ENCODE data around the gene SVIL.
A peak's percentile ranks its signal among the peaks of the same experiment; 100 is the strongest.
"Not testable (repeated sequence)": the region's sequence is repeated elsewhere in the genome, so short reads cannot be mapped to it uniquely, and the experiment has no call there.

Gene SVIL

GRCh38 chr10:29621161-29621560 lies 13.6 kb downstream of the SVIL start:
- H3K27ac ChIP-seq: peak overlapping the region; percentile 51; the same call in 1 of the 2 replicates
- no peak for TF ChIP-seq CTCF (conservative IDR thresholded peaks at IDR 0.05)

GRCh38 chr10:29620112-29620690 lies 14.6 kb downstream of the SVIL start:
- no peak for TF ChIP-seq CTCF (conservative IDR thresholded peaks at IDR 0.05)
- no peak overlapping the region for H3K27ac ChIP-seq

GRCh38 chr10:29619241-29619669 lies 15.5 kb downstream of the SVIL start:
- peak overlapping the region; percentile 45; the same call in 1 of the 2 replicates for H3K27ac ChIP-seq
- TF ChIP-seq CTCF (conservative IDR thresholded peaks at IDR 0.05): no peak

- no peak for TF ChIP-seq CTCF (conservative IDR thresholded peaks at IDR 0.05)
- H3K27ac ChIP-seq: peak overlapping the region; percentile 45
Observed at GRCh38 chr10:29618341-29619171, 16.2 kb downstream of the SVIL start.

GRCh38 chr10:29617880-29618340 lies 16.9 kb downstream of the SVIL start:
- H3K27ac ChIP-seq: peak overlapping the region; percentile 45
- no peak for TF ChIP-seq CTCF (conservative IDR thresholded peaks at IDR 0.05)

- no peak for TF ChIP-seq CTCF (conservative IDR thresholded peaks at IDR 0.05)
- no peak overlapping the region for H3K27ac ChIP-seq
Observed at GRCh38 chr10:29616542-29616941, 18.2 kb downstream of the SVIL start.

GRCh38 chr10:29615195-29615594 lies 19.6 kb downstream of the SVIL start:
- no peak overlapping the region for H3K27ac ChIP-seq
- no peak for TF ChIP-seq CTCF (conservative IDR thresholded peaks at IDR 0.05)

GRCh38 chr10:29614289-29614688 lies 20.5 kb downstream of the SVIL start:
- H3K27ac ChIP-seq: not testable (repeated sequence)
